Lung microvascular endothelial cell (primary cell): ENCODE measurements around the gene FXYD5. TPM values are rescaled to one million over a fixed set of nuclear protein-coding genes. Genes with fewer than 3 reads are reported as not detected.

Source experiments
- DNase-seq, 2 donors: peaks; one replicate each; pipeline versions ENCODE4 v3.0.0 to v3.0.0-alpha.2; 2010; ENCODE audit warnings: low read depth in 2 of 2
- total RNA-seq: library from RNA; depleted of rRNA; stranded (reverse); fragments of >200 nt; gene quantifications from 2 replicates; pipeline ENCODE4 v1.2.1, GENCODE V29; 2014

FXYD5 gene
- total RNA-seq, 1 donor from 2014 or later: 17.9 TPM

GRCh38 chr19:35212241-35212640 is 57.7 kb downstream of the FXYD5 start:
- DNase-seq: no peak

GRCh38 chr19:35213663-35214632 is 59.4 kb downstream of the FXYD5 start:
- DNase-seq: peak; percentile 95 to 98

GRCh38 chr19:35214766-35215422 is 60.4 kb downstream of the FXYD5 start:
- DNase-seq: no peak

GRCh38 chr19:35216016-35216832 is 61.7 kb downstream of the FXYD5 start:
- DNase-seq: no peak

DNA sequence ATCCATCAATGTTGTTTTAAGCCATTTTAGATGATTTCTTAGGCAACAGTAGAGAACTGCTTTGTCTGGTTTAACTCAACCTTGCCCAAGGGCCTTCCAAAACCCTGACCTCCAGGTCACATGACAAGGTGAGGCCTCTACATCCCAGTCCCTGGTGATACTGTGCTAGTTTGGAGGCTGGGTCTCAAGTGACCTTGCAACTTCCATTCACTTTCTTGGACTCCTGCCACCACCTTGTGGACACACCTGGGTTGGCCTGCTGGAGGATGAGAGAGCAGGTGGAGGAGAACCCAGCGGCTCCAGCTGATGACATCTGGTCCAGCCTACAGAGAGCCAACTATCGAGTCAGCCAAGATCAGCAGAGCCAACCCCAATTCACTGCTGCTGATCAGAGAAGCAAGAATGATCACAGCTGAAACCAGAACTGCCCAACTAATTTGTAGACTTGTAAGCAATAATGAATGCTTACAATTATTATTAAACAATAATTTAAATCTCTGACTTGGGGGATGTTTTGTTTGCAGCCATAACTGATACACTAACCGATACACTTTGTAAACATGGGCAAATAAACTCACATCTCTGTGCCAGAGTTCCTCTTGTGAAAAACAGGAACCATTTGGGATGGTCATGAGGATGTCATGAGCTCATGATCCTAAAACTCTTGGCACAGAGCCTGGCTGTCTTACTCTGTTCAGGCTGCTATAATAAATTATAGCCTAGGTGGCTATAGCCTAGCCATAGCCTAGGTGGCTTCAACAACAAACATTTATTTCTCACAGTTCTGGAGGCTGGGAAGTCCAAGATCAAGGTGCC is 62.5 kb downstream of the FXYD5 start:
- peak; percentile 7 to 78 for DNase-seq

DNA sequence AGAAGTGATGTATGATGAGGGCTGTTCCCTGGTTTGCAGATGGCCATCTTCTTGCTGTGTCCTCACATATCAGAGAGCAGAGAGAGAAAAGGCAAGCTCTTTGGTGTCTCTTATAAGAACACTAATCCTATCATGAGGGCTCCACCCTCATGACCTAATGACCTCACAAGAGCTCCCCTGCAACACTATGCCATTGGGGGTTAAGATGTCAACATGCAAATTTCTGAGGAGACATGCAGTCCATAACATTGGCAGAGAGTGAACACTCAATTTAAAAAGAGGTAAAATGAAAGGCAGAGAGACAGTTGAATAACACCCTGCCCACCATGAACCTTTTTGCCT is 63.1 kb downstream of the FXYD5 start:
- no peak for DNase-seq

DNA sequence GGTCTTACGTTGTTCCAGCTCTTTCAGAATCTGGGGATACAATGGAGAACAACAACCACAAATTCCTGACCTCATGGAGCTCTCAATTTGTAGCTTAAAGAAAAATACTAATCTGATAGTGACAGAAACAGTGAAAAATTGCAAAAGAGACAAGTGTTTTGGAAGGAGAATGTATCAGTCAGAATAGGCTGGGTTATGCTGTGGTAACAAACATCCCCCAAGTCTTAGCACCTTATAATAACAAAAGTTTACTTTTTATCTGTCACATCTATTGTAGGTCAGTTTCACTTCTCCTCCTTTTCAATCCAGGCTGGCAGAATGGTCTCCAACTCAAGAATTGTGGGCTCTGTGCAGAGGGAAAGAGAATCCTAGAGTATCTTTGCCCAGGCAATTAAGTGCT is 64.5 kb downstream of the FXYD5 start:
- no peak for DNase-seq

Other genes starting within 250 kb of the FXYD5 start
- 3.9 and 4.4 TPM in 2 replicates for gene ZNF30, start 227.8 kb upstream of the FXYD5 start, total RNA-seq
- 25.9 and 39.1 TPM in 2 replicates for gene ZNF792, start 190.5 kb upstream of the FXYD5 start, total RNA-seq
- gene GRAMD1A, start 154.4 kb upstream of the FXYD5 start, total RNA-seq: 24.6 and 32.9 TPM in 2 replicates
- gene SCN1B, start 124.3 kb upstream of the FXYD5 start, total RNA-seq: 5.2 and 5.7 TPM in 2 replicates
- gene HPN, start 113.0 kb upstream of the FXYD5 start, total RNA-seq: under 0.01 TPM in 2 replicates
- not detected in 2 replicates for gene FXYD3, start 38.9 kb upstream of the FXYD5 start, total RNA-seq
- gene LGI4, start 19.7 kb upstream of the FXYD5 start, total RNA-seq: not detected in 2 replicates
- gene FXYD1, start 15.9 kb upstream of the FXYD5 start, total RNA-seq: not detected in 2 replicates
- gene FXYD7, start 11.5 kb upstream of the FXYD5 start, total RNA-seq: not detected in 2 replicates
- gene FAM187B, start 74.0 kb downstream of the FXYD5 start, total RNA-seq: not detected in 2 replicates
- gene LSR, start 94.3 kb downstream of the FXYD5 start, total RNA-seq: 0.20 and 0.44 TPM in 2 replicates
- gene USF2, start 114.2 kb downstream of the FXYD5 start, total RNA-seq: 25.5 and 52.2 TPM in 2 replicates
- under 0.01 TPM in 2 replicates for gene HAMP, start 127.8 kb downstream of the FXYD5 start, total RNA-seq
- not detected in 2 replicates for gene MAG, start 137.4 kb downstream of the FXYD5 start, total RNA-seq
- 0.22 TPM in 1 of 2 replicates, not detected in the other for gene CD22, start 174.5 kb downstream of the FXYD5 start, total RNA-seq
- not detected in 2 replicates for gene FFAR1, start 193.2 kb downstream of the FXYD5 start, total RNA-seq
- gene FFAR3, start 203.7 kb downstream of the FXYD5 start, total RNA-seq: under 0.01 TPM in 1 of 2 replicates, not detected in the other
- gene GPR42, start 216.3 kb downstream of the FXYD5 start, total RNA-seq: not detected in 2 replicates